GM23338 (cell line): ENCODE measurements around the gene OR8K1.

Experiments
- CREB1 ChIP-seq: fragments of 250-450 bp; sonication (Bioruptor Pico); IDR thresholded peaks from 2 replicates; pipeline ENCODE4 v1.5.0; 2020; ENCODE audit warnings: low read depth, mild to moderate bottlenecking, moderate library complexity
- EZH2 ChIP-seq: fragments of 200-600 bp; sonication (generic); IDR thresholded peaks from one replicate; pipeline ENCODE4 v1.8.0; 2017; ENCODE audit warnings: antibody characterized with exemption, mild to moderate bottlenecking, low read depth; ENCODE audit not compliant: unreplicated experiment
- EZH2phosphoT487 ChIP-seq: fragments of 200-600 bp; sonication (generic); IDR thresholded peaks from one replicate; pipeline ENCODE4 v1.8.1; 2018; ENCODE audit warnings: antibody characterized with exemption; ENCODE audit not compliant: unreplicated experiment
- JUNB ChIP-seq: IDR thresholded peaks from one replicate; pipeline ENCODE4 v1.6.1; 2016; ENCODE audit warnings: antibody characterized with exemption; ENCODE audit not compliant: unreplicated experiment
- NANOG ChIP-seq: IDR thresholded peaks from 2 replicates; pipeline ENCODE4 v1.6.1; 2016; ENCODE audit warnings: antibody characterized with exemption, borderline replicate concordance
- POLR2AphosphoS5 ChIP-seq: IDR thresholded peaks from 2 replicates; pipeline ENCODE4 v1.6.1; 2016; ENCODE audit warnings: antibody characterized with exemption, low read depth
- STAT1 ChIP-seq: IDR thresholded peaks from one replicate; pipeline ENCODE4 v1.6.1; 2016; ENCODE audit warnings: antibody characterized with exemption; ENCODE audit not compliant: unreplicated experiment
- ZNF114 ChIP-seq: fragments of 250-450 bp; sonication (Bioruptor Pico); IDR thresholded peaks from 2 replicates; pipeline ENCODE4 v1.5.0; 2020; ENCODE audit warnings: mild to moderate bottlenecking, moderate library complexity
- ZNF331 ChIP-seq: fragments of 250-450 bp; sonication (Bioruptor Pico); IDR thresholded peaks from 2 replicates; pipeline ENCODE4 v1.5.0; 2020; ENCODE audit warnings: low read depth, mild to moderate bottlenecking, moderate library complexity
- TF ChIP-seq, protein P1 (sequence below): IDR thresholded peaks from one replicate; pipeline ENCODE4 v1.6.1; 2018; ENCODE audit warnings: antibody characterized with exemption; ENCODE audit not compliant: unreplicated experiment
- TF ChIP-seq, protein P2 (sequence below), 2 experiments: fragments of 200-600 bp in 1 of 2; sonication (generic) in 1 of 2; conservative IDR thresholded peaks; 2 replicates each; pipeline versions ENCODE4 v1.5.1 to v1.6.1; 2016 to 2017; ENCODE audit warnings: antibody characterized with exemption in 2 of 2, low read depth in 2 of 2, mild to moderate bottlenecking in 2 of 2, moderate library complexity in 1 of 2
- TF ChIP-seq, protein P3 (sequence below): IDR thresholded peaks from 2 replicates; pipeline ENCODE4 v1.6.1; 2016; ENCODE audit warnings: antibody characterized with exemption

DNA sequence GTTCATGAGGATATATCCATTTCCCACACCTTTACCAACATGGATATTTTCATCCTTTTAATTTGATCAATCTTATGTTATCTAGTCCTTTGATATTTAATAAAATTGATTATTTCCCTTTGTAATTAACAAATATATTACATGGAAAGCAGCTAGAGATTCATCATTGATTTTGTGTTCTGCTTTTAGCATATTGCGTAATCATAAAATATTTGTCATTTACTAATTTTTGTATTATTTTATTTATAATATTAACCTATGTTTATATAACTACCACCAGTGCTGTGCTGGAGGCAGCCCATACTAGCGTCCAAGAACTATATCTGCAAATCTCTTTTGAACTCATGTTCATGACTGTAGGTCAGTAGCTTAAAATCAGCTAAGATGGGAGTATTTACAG, 34.3 kb downstream of the OR8K1 start:
- TF ChIP-seq, protein P1, sequence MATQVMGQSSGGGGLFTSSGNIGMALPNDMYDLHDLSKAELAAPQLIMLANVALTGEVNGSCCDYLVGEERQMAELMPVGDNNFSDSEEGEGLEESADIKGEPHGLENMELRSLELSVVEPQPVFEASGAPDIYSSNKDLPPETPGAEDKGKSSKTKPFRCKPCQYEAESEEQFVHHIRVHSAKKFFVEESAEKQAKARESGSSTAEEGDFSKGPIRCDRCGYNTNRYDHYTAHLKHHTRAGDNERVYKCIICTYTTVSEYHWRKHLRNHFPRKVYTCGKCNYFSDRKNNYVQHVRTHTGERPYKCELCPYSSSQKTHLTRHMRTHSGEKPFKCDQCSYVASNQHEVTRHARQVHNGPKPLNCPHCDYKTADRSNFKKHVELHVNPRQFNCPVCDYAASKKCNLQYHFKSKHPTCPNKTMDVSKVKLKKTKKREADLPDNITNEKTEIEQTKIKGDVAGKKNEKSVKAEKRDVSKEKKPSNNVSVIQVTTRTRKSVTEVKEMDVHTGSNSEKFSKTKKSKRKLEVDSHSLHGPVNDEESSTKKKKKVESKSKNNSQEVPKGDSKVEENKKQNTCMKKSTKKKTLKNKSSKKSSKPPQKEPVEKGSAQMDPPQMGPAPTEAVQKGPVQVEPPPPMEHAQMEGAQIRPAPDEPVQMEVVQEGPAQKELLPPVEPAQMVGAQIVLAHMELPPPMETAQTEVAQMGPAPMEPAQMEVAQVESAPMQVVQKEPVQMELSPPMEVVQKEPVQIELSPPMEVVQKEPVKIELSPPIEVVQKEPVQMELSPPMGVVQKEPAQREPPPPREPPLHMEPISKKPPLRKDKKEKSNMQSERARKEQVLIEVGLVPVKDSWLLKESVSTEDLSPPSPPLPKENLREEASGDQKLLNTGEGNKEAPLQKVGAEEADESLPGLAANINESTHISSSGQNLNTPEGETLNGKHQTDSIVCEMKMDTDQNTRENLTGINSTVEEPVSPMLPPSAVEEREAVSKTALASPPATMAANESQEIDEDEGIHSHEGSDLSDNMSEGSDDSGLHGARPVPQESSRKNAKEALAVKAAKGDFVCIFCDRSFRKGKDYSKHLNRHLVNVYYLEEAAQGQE, result no peak
- TF ChIP-seq EZH2phosphoT487 (no peak), POLR2AphosphoS5 (no peak), EZH2 (no peak), JUNB (no peak), CREB1 (no peak), ZNF331 (CRISPR knock-in tag) (no peak), ZNF114 (CRISPR knock-in tag) (no peak), NANOG (no peak), STAT1 (no peak)
- TF ChIP-seq, protein P2, sequence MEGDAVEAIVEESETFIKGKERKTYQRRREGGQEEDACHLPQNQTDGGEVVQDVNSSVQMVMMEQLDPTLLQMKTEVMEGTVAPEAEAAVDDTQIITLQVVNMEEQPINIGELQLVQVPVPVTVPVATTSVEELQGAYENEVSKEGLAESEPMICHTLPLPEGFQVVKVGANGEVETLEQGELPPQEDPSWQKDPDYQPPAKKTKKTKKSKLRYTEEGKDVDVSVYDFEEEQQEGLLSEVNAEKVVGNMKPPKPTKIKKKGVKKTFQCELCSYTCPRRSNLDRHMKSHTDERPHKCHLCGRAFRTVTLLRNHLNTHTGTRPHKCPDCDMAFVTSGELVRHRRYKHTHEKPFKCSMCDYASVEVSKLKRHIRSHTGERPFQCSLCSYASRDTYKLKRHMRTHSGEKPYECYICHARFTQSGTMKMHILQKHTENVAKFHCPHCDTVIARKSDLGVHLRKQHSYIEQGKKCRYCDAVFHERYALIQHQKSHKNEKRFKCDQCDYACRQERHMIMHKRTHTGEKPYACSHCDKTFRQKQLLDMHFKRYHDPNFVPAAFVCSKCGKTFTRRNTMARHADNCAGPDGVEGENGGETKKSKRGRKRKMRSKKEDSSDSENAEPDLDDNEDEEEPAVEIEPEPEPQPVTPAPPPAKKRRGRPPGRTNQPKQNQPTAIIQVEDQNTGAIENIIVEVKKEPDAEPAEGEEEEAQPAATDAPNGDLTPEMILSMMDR (conservative IDR thresholded peaks at IDR 0.05; ENCODE audit: low read depth in 2 of 2), result no peak
- TF ChIP-seq, protein P3, sequence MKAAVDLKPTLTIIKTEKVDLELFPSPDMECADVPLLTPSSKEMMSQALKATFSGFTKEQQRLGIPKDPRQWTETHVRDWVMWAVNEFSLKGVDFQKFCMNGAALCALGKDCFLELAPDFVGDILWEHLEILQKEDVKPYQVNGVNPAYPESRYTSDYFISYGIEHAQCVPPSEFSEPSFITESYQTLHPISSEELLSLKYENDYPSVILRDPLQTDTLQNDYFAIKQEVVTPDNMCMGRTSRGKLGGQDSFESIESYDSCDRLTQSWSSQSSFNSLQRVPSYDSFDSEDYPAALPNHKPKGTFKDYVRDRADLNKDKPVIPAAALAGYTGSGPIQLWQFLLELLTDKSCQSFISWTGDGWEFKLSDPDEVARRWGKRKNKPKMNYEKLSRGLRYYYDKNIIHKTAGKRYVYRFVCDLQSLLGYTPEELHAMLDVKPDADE, result no peak
